ENCODE measurements around the gene GJB1.

Gene GJB1

GRCh38 chrX:71224098-71224708, 1.2 kb downstream of the GJB1 start:
- Histone ChIP-seq H3K27ac (ENCODE audit: low read depth, low read length, poor library complexity, severe bottlenecking) (no peak overlapping the region), H3K27me3 (ENCODE audit: insufficient read depth, low read length) (no peaks in the 10 kb centered on the region), H3K9me2 (ENCODE audit: low read depth, low read length) (no peaks in the 10 kb centered on the region), H4K20me1 (ENCODE audit: insufficient read depth, low read length) (no peaks in the 10 kb centered on the region), H3K4me1 (ENCODE audit: insufficient read depth, low read length, severe bottlenecking) (no peaks in the 10 kb centered on the region), H3K36me3 (ENCODE audit: insufficient read depth, low read length) (no peaks in the 10 kb centered on the region), H3K9me3 (ENCODE audit: low read length) (no peaks in the 10 kb centered on the region), H3F3A (ENCODE audit: insufficient read depth, low read length) (no peaks in the 10 kb centered on the region), H3K9ac (ENCODE audit: low read length) (no peak overlapping the region), H3K79me2 (ENCODE audit: insufficient read depth, low read length) (no peaks in the 10 kb centered on the region), H3K4me2 (ENCODE audit: low read length) (no peak overlapping the region), H2AFZ (ENCODE audit: low read length) (no peak overlapping the region), H3K4me3 (ENCODE audit: low read depth, low read length, poor library complexity, severe bottlenecking) (no peak overlapping the region)
- TF ChIP-seq CTCF (IDR thresholded peaks at IDR 0.05; ENCODE audit: low read length) = no peak
- no peak for TF ChIP-seq EZH2 (IDR thresholded peaks at IDR 0.05; ENCODE audit: borderline replicate concordance, low read length)

- Histone ChIP-seq H3K27ac (ENCODE audit: low read depth, low read length, poor library complexity, severe bottlenecking) (no peak overlapping the region), H3K36me3 (ENCODE audit: insufficient read depth, low read length) (no peaks in the 10 kb centered on the region), H3K79me2 (ENCODE audit: insufficient read depth, low read length) (no peaks in the 10 kb centered on the region), H3K9ac (ENCODE audit: low read length) (no peak overlapping the region), H3K9me3 (ENCODE audit: low read length) (no peaks in the 10 kb centered on the region), H3K4me1 (ENCODE audit: insufficient read depth, low read length, severe bottlenecking) (no peaks in the 10 kb centered on the region), H3K4me2 (ENCODE audit: low read length) (no peak overlapping the region), H3K27me3 (ENCODE audit: insufficient read depth, low read length) (no peaks in the 10 kb centered on the region), H4K20me1 (ENCODE audit: insufficient read depth, low read length) (no peaks in the 10 kb centered on the region), H3K4me3 (ENCODE audit: low read depth, low read length, poor library complexity, severe bottlenecking) (no peak overlapping the region), H2AFZ (ENCODE audit: low read length) (no peak overlapping the region), H3F3A (ENCODE audit: insufficient read depth, low read length) (no peaks in the 10 kb centered on the region), H3K9me2 (ENCODE audit: low read depth, low read length) (no peaks in the 10 kb centered on the region)
- TF ChIP-seq CTCF (IDR thresholded peaks at IDR 0.05; ENCODE audit: low read length) (no peak), EZH2 (IDR thresholded peaks at IDR 0.05; ENCODE audit: borderline replicate concordance, low read length) (no peak)
Observed at GRCh38 chrX:71225009-71225408, 2.0 kb downstream of the GJB1 start.

GRCh38 chrX:71225676-71226075, 2.7 kb downstream of the GJB1 start:
- Histone ChIP-seq H4K20me1 (ENCODE audit: insufficient read depth, low read length) (no peaks in the 10 kb centered on the region), H3K27ac (ENCODE audit: low read depth, low read length, poor library complexity, severe bottlenecking) (no peak overlapping the region), H3K4me2 (ENCODE audit: low read length) (no peak overlapping the region), H2AFZ (ENCODE audit: low read length) (no peak overlapping the region), H3K27me3 (ENCODE audit: insufficient read depth, low read length) (no peaks in the 10 kb centered on the region), H3K4me3 (ENCODE audit: low read depth, low read length, poor library complexity, severe bottlenecking) (no peak overlapping the region), H3F3A (ENCODE audit: insufficient read depth, low read length) (no peaks in the 10 kb centered on the region), H3K36me3 (ENCODE audit: insufficient read depth, low read length) (no peaks in the 10 kb centered on the region), H3K9ac (ENCODE audit: low read length) (no peak overlapping the region), H3K79me2 (ENCODE audit: insufficient read depth, low read length) (no peaks in the 10 kb centered on the region), H3K4me1 (ENCODE audit: insufficient read depth, low read length, severe bottlenecking) (no peaks in the 10 kb centered on the region), H3K9me3 (ENCODE audit: low read length) (no peaks in the 10 kb centered on the region), H3K9me2 (ENCODE audit: low read depth, low read length) (no peaks in the 10 kb centered on the region)
- TF ChIP-seq CTCF (IDR thresholded peaks at IDR 0.05; ENCODE audit: low read length) = no peak
- TF ChIP-seq EZH2 (IDR thresholded peaks at IDR 0.05; ENCODE audit: borderline replicate concordance, low read length) = no peak
